ENCODE results near the gene SNAI3.

DNA sequence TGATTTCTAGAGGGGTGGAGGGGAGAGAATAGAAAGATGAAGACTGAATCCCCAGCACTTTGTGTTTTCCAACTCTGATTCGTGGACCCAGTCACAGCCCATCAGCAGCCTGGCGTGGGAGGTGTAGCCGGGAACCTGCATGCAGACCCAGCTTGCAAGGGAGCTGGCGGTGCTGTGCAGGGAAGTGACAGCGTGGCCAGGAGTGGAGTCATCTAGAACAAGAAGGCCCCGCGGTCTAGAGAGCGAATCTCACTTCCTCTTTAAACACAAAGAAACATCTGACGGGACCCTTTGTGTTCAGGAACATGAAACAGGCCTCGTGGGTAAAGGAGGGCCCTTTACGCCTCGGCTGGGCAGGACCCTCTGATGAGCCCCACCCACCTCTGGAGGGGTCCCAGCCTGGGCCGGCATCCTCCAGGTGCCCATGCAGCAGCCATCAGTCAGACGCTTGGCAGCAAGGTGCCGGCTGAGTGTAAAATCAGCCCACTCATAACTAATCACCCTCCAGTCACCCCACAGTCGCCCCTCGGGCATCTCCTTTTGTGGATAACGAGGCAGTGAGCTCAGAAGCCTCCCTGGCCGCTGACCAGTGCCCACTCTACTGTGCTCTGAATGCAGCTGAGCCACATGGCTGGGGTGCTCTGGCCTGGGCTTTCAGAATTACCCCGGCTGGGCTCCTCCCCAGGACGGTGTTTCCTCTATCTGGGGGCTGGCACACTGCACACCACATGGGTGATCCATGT is 4.4 kb downstream of the SNAI3 start:
- TF ChIP-seq POLR2A (IDR thresholded peaks at IDR 0.05; ENCODE audit: low read length) = no peak
- no peak for TF ChIP-seq GATA1 (IDR thresholded peaks at IDR 0.05; ENCODE audit: low read depth, low read length)

Data from erythroblast (primary cell).